ENCODE results near the gene DNAJB4. TPM values are rescaled to one million over a fixed set of nuclear protein-coding genes. Genes with fewer than 3 reads are reported as not detected.
A peak's percentile ranks its signal among the peaks of the same experiment; 100 is the strongest.

DNAJB4 gene
- total RNA-seq, 3 donors from 2014 or later (not counting 1 experiment from before 2014, with no cell fraction given) = 26.8 to 30.7 (median 28.2) TPM

- no peak for TF ChIP-seq CTCF (IDR thresholded peaks at IDR 0.05)
- Histone ChIP-seq H3K4me3 (ENCODE audit: low read length) (no peak overlapping the region), H3K27me3 (ENCODE audit: control insufficient read depth, insufficient read depth, low read length) (no peaks in the 10 kb centered on the region), H3K36me3 (ENCODE audit: control insufficient read depth, insufficient read depth, low read length) (peaks cover 99% of the 10 kb centered on the region), H3K9me3 (ENCODE audit: control insufficient read depth, insufficient read depth, low read length) (no peaks in the 10 kb centered on the region), H3K4me1 (ENCODE audit: control insufficient read depth, insufficient read depth, low read length) (peaks cover 2% of the 10 kb centered on the region), H3K27ac (ENCODE audit: low read length) (no peak overlapping the region)
- Mint-ChIP-seq H3K4me1 (peaks cover 25 to 40% of the 10 kb centered on the region in 2 donors), H3K9me3 (no peaks in the 10 kb centered on the region), H3K36me3 (peaks cover 24% of the 10 kb centered on the region), H3K27me3 (ENCODE audit: low read depth in 2 of 2) (no peaks in the 10 kb centered on the region), H3K4me3 (no peak overlapping the region), H3K27ac (peak overlapping the region; percentile 29 to 45)
- intact Hi-C loops (cut with micrococcal nuclease) = no loop called here
- DNase-seq (no peak), ATAC-seq (no peak)
Measured at GRCh38 chr1:77958391-77958790, 46.3 kb upstream of the DNAJB4 start.

- 80% methylated on average over 2 of the region's 2 CpGs for WGBS (ENCODE audit: insufficient coverage)
- intact Hi-C loops (cut with micrococcal nuclease) = no loop called here
- Histone ChIP-seq H3K4me1 (ENCODE audit: control insufficient read depth, insufficient read depth, low read length) (peaks cover 2% of the 10 kb centered on the region), H3K9me3 (ENCODE audit: control insufficient read depth, insufficient read depth, low read length) (no peaks in the 10 kb centered on the region), H3K27ac (ENCODE audit: low read length) (no peak overlapping the region), H3K4me3 (ENCODE audit: low read length) (no peak overlapping the region), H3K27me3 (ENCODE audit: control insufficient read depth, insufficient read depth, low read length) (no peaks in the 10 kb centered on the region), H3K36me3 (ENCODE audit: control insufficient read depth, insufficient read depth, low read length) (peaks cover 100% of the 10 kb centered on the region)
- DNase-seq = no peak
- H3K9me3 Mint-ChIP-seq = no peaks in the 10 kb centered on the region
- H3K27ac Mint-ChIP-seq = peak overlapping the region; percentile 29 to 45
- peaks cover 28% of the 10 kb centered on the region for H3K36me3 Mint-ChIP-seq
- TF ChIP-seq CTCF (IDR thresholded peaks at IDR 0.05) = no peak
- H3K4me1 Mint-ChIP-seq = peaks cover 25 to 40% of the 10 kb centered on the region in 2 donors
- H3K27me3 Mint-ChIP-seq (ENCODE audit: low read depth in 2 of 2) = no peaks in the 10 kb centered on the region
- no peak for ATAC-seq
- H3K4me3 Mint-ChIP-seq = no peak overlapping the region
Measured at GRCh38 chr1:77958850-77959249, 45.9 kb upstream of the DNAJB4 start.

DNA sequence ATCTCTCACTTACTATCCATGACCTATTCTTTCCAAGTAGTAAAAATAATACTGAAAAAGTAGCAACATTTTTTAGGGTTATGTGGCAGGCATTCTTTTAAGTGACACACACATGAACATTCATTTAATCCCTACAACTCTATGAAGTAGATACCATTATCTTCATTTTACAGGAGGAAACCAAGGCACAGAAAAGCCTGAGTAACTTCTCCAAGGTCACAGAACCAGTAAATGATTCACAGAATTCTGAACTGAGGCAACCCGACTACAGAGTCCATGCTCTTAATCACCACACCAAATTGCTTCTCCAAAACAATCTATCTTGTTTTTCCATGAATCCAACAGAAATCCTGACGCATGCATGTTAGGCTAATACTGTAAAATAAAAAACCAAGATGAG is 43.3 kb upstream of the DNAJB4 start:
- Mint-ChIP-seq H3K27ac (peak overlapping the region in 1 of 2 donors; percentile 35), H3K9me3 (no peaks in the 10 kb centered on the region), H3K27me3 (ENCODE audit: low read depth in 2 of 2) (no peaks in the 10 kb centered on the region), H3K36me3 (peaks cover 48% of the 10 kb centered on the region), H3K4me1 (peaks cover 20 to 43% of the 10 kb centered on the region in 2 donors), H3K4me3 (no peak overlapping the region)
- H3K4me1 ChIP-seq (ENCODE audit: control insufficient read depth, insufficient read depth, low read length) = no peaks in the 10 kb centered on the region
- no peaks in the 10 kb centered on the region for H3K27me3 ChIP-seq (ENCODE audit: control insufficient read depth, insufficient read depth, low read length)
- DNase-seq (no peak), ATAC-seq (no peak)
- intact Hi-C loops (cut with micrococcal nuclease) = no loop called here
- H3K4me3 ChIP-seq (ENCODE audit: low read length) = no peak overlapping the region
- no peaks in the 10 kb centered on the region for H3K9me3 ChIP-seq (ENCODE audit: control insufficient read depth, insufficient read depth, low read length)
- H3K27ac ChIP-seq (ENCODE audit: low read length) = no peak overlapping the region
- 91% methylated on average over 2 of the region's 2 CpGs for WGBS (ENCODE audit: insufficient coverage)
- H3K36me3 ChIP-seq (ENCODE audit: control insufficient read depth, insufficient read depth, low read length) = peaks cover 99% of the 10 kb centered on the region
- TF ChIP-seq CTCF (IDR thresholded peaks at IDR 0.05) = no peak

DNA sequence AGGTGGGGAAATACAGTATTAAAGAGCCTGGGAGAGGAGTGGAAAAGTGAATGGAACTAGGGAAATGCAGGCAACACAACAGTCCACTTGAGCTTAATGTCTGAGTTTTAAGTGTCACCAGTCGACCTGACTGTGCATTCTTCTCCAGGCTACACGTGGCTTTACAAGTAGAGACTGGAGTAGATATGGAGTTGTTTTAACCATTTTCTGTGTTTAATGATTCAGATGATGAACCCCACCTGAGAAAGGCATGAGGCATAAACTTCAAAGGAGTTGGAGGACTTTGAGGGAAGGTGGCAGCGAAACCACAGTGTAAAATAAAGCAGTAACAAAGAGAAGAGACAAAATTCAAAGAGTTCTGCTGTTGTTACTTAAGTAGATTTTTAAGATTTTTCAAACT is 38.4 kb upstream of the DNAJB4 start:
- Mint-ChIP-seq H3K27ac (peak overlapping the region; percentile 1 to 47), H3K4me3 (no peak overlapping the region), H3K4me1 (peaks cover 30 to 42% of the 10 kb centered on the region in 2 donors), H3K9me3 (no peaks in the 10 kb centered on the region), H3K36me3 (peaks cover 54% of the 10 kb centered on the region), H3K27me3 (ENCODE audit: low read depth in 2 of 2) (no peaks in the 10 kb centered on the region)
- Histone ChIP-seq H3K27ac (ENCODE audit: low read length) (no peak overlapping the region), H3K27me3 (ENCODE audit: control insufficient read depth, insufficient read depth, low read length) (no peaks in the 10 kb centered on the region), H3K9me3 (ENCODE audit: control insufficient read depth, insufficient read depth, low read length) (no peaks in the 10 kb centered on the region), H3K36me3 (ENCODE audit: control insufficient read depth, insufficient read depth, low read length) (peaks cover 92% of the 10 kb centered on the region), H3K4me3 (ENCODE audit: low read length) (no peak overlapping the region), H3K4me1 (ENCODE audit: control insufficient read depth, insufficient read depth, low read length) (peaks cover 6% of the 10 kb centered on the region)
- ATAC-seq = no peak
- no peak for TF ChIP-seq CTCF (IDR thresholded peaks at IDR 0.05)
- intact Hi-C loops (cut with micrococcal nuclease) = no loop called here
- no peak for DNase-seq
- 58% methylated on average over 3 of the region's 3 CpGs for WGBS (ENCODE audit: insufficient coverage)
